ENCODE data around the gene TM9SF1.
"Not testable (repeated sequence)": the region's sequence is repeated elsewhere in the genome, so short reads cannot be mapped to it uniquely, and the experiment has no call there.

The TM9SF1 gene

GRCh38 chr14:24222987-24223386 is 27.7 kb upstream of the TM9SF1 start:
- not testable (repeated sequence) for DNase-seq

DNA sequence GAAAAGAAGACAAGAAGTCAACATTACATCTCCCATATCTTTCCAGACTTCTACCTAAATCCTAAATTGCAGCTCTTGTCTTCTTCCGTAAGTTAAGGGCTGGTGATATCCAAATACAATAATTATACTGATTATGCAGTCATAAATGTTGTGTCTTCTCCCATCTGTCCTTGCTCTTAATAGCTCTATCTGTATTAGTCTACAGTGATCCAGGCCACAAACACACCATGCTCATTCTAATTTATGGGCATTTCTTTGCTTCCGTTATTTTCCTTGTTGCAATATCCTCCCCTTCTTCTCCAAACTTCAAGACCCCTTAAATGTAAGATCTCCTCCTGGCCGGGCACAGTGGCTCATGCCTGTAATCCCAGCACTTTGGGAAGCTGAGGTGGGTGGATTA is 24.3 kb upstream of the TM9SF1 start:
- DNase-seq, result no peak

- no peak for DNase-seq
Measured at GRCh38 chr14:24219080-24219479, 23.8 kb upstream of the TM9SF1 start.

- not testable (repeated sequence) for DNase-seq
Measured at GRCh38 chr14:24216876-24217275, 21.6 kb upstream of the TM9SF1 start.

GRCh38 chr14:24216345-24216699 is 21.1 kb upstream of the TM9SF1 start:
- no peak for DNase-seq

- peak; percentile 90 for DNase-seq
Measured at GRCh38 chr14:24215495-24216344, 20.5 kb upstream of the TM9SF1 start, which contains the start of gene MDP1. Gene MDP1, minus strand, starts transcription at chr14:24216066. Its CDS starts 111 bp downstream, at chr14:24215955.

DNA sequence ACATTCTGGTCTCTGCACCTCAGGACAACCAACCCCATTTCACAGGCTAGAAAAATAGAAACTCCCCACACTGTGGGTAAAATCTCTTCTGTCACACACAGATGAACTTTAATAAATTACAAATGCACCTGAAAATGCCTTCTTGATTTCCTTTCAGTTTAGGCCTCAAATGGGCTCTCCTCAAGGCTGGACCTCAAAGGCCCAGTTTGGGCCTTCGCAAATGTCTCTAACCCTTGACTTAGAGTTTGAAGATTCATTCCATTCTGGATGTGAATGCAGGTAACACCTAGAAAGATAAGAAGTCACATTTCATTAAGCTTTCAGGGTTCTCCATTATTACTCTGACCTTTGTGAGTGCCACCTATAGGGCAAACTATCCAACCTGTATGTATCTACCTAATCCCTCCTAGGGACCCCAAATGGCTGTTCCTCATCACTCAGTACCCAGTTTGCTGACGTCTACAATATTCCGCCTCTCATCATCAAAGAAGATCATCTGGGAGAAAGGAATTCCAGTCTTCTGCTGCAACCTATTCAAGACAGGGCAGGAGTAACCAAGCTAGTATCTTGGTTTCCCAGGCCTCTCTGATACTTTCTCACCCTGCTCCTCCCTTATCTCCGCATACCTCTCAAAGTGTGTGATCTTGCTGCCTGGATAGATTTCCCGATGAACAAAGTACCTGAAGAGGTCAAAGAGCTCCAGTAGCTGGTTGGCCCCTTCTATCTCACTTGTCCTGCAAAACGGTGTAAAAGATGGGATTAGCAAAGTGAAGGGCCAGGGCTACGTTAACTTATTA is 18.8 kb upstream of the TM9SF1 start:
- no peak for DNase-seq

- DNase-seq, result peak; percentile 98
Measured at GRCh38 chr14:24212924-24213865, 18.0 kb upstream of the TM9SF1 start, which contains the start of gene CHMP4A. Gene CHMP4A, minus strand, starts transcription at chr14:24213488. Its CDS starts 49 bp downstream, at chr14:24213439.

GRCh38 chr14:24211311-24211710 is 16.1 kb upstream of the TM9SF1 start:
- no peak for DNase-seq

- no peak for DNase-seq
Measured at GRCh38 chr14:24207625-24208024, 12.4 kb upstream of the TM9SF1 start.

- no peak for DNase-seq
Measured at GRCh38 chr14:24207104-24207551, 11.9 kb upstream of the TM9SF1 start.

DNA sequence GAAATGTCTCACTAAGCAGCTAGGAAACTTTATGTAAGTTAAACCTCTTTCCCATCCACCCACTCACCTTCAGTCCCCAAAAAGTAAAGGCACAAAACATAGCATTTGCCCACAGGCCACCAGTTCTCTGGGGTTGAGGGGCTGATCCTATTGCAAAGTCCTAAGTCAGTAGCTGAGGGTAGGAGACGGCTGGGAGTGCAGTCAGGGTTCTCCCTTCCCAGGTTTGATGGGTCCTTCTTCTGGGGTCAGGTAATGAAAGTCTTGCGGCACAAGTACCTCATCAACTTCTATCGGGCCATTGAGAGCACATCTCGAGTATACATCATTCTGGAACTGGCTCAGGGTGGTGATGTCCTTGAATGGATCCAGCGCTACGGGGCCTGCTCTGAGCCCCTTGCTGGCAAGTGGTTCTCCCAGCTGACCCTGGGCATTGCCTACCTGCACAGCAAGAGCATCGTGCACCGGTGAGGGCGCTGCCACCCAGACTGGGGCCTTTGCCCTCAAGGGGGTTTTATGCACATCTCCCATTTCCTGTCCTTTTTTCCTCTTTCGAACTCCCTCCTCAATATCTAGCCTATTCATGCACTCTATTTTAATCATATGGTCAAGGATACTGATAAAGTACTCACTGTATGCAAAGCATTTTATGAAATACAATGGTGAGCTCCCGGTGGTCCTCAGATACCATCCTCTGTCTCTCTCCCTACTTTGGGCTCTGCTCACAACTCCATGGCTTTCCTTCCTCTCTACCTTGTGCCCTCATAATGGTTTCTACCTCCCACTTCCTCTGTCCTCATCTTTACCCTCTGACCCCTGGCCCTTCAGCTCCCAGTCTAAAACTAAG is 11.2 kb upstream of the TM9SF1 start:
- DNase-seq, result no peak

DNA sequence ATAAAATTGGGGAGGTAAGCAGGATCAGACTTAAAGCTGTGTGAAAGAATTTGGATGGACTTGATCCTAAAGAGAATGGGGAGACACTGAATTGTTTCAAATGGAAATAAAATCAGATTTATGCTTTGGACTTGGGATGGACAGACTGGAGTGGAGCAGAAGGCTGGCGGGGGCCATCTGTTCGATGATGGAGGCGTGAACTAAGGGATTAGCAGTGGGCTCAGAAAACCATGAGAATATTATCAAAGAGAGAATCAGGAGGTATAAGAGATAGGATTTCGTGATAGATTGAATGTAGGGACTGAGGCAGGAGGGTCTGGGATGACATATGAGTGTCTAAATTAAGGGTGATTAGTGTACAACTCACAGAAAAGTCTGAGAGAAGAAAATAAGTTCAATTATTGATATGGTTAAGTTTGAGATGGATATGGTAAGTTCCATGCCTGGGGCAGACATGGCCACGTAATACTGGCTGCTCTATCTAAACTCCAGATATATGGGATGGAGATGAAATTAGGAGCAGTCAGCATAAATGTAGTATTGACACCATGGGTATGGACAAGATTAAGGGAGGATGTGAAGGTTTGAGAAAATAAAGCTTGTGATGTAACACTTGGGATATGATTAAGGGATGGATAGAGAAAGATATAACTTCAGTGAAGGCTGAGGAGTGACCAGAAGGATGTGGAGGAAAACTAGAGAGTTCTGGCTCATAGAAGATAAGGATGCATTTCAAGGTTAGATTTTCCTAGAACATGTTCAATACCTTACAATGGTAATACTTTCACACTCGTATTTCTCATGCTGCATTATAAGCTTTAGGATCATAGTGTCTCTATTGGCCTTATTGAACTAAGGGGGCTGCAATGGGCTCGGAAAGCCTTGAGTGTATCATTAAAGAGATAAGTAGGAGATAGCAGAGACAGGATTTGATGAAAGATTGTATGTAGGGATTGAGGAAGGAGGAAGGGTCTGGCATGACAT is 9.2 kb upstream of the TM9SF1 start:
- no peak for DNase-seq

GRCh38 chr14:24203249-24203886 is 8.1 kb upstream of the TM9SF1 start:
- not testable (repeated sequence) for DNase-seq

DNA sequence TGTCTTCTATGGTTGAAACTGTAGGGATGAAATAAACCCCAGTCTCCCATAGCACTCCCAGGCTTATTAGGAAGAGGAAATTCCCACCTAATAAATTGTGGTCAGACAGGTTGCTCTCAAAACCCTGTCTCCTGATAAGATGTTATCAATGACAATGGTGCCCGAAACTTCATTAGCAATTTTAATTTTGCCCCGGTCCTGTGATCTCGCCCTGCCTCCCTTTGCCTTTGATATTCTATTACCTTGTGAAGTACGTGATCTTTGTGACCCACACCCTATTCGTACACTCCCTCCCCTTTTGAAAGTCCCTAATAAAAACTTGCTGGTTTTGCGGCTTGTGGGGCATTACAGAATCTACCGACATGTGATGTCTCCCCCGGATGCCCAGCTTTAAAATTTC is 7.3 kb upstream of the TM9SF1 start:
- DNase-seq, result not testable (repeated sequence)

GRCh38 chr14:24198814-24199524 is 3.7 kb upstream of the TM9SF1 start:
- no peak for DNase-seq

GRCh38 chr14:24197056-24197450 is 1.8 kb upstream of the TM9SF1 start:
- no peak for DNase-seq

DNA sequence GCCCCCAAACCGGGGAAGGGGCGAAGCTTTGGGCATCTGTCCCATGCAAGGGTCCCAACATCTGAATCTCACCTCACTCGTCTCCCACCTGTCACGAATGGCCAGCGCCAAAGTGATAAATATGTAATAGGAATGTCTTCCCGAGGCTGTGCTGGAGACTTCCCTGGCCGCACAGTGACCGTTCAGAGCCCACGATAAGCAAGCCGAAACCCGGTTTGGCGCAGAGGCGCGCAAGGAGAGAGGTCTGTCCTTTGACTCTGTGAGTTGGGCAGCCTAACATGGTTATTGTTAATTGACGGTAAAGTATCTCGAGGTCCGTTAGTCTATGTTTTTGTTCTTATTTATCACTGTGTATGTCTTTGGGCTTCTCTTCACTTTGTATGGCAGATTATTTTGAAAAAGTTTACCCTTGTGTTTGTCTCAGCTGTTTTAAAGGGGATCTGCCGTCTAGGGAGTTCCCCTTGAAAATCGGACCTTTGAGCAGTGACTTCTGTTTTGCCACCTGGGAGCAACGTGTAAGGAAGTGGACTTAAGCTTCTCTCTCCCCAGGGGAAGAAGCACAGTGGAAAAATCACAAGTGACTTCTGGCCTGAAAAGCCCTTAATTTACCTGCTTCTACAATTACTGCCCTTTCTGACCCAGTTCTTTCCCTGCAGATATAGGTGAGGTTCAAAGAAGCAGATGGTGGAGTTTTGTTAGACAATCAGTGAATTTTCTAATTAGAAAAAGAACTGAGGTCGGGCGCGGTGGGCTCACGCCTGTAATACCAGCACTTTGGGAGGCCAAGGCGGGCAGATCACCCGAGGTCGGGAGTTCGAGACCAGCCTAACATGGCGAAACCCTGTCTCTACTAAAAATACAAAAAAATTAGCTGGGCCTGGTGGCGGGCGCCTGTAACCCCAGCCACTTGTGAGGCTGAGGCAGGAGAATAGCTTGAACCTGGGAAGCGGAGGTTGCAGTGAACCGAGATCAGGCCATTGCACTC is 1.1 kb upstream of the TM9SF1 start:
- DNase-seq, result no peak
